Stimulated activated CD8-positive, alpha-beta memory T cell treated with anti-CD3 and anti-CD28 coated beads, Interleukin-2, amount 100 ng/mL, for 48 hours (primary cell): ENCODE measurements around the gene KIAA1755.
A peak's percentile ranks its signal among the peaks of the same experiment; 100 is the strongest.

Experiments used
- DNase-seq, 2 donors: peaks; one replicate each; pipeline ENCODE4 v3.0.0-alpha.2; 2020; ENCODE audit warnings: low read depth in 2 of 2

KIAA1755 gene

DNA sequence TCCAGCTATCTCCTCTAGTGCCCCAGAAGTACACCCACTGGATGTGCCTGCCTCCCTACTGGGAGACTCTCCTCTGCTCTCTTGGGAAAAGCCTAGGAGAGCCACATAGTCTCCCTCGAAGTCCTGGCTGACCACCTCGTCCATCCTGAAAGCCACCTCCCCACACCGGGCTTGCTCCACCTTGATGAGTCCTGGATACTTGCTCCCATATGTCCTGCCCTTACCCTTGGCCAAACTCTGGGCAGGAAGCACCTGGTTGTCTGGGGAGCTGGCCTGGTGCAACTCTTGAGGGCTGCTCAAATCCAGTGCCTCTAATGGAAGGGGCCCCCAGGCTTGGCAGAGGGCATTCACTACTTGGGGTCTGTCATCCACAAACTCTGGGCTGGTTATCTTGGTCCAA lies 19.3 kb downstream of the KIAA1755 start:
- no peak for DNase-seq

DNA sequence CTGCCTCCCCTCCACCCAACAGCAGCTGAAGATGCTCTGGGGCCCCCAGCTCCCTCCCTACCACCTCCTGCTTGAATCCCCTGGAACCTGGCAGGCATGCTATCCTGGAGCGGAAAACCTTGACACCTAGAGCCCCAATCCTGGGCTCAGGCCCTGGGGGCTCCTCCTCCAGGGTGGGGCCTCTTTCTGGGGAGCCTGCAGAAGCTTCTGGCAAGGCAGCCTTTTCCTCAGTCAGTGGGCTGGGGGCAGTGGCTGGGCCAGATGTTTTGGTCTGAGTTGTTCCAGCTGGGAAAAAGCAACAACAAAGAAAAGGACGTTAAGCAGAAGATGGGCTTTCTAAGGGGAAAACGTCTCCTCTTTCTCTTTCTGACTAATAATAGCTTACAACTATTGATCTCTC lies 21.1 kb downstream of the KIAA1755 start:
- no peak for DNase-seq

DNA sequence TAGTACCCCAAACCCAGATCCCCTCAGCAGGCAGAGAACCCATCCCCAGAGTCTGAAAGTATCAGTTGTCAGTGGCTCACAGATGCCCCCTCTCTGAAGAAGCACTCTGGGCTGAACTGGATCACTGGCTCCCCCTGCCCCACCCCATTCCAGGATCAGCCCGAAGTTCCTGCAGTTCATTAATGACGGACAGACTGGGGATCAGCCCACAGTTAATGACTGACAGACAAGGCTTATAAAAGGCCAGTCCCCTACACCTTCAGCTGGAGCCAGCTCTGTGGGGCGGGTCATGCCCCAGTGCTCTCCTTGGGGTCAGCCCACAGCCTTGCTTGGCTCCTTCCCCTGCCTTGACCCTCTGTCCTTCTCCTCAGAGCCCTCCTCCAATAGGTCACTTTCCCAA lies 21.7 kb downstream of the KIAA1755 start:
- no peak for DNase-seq

DNA sequence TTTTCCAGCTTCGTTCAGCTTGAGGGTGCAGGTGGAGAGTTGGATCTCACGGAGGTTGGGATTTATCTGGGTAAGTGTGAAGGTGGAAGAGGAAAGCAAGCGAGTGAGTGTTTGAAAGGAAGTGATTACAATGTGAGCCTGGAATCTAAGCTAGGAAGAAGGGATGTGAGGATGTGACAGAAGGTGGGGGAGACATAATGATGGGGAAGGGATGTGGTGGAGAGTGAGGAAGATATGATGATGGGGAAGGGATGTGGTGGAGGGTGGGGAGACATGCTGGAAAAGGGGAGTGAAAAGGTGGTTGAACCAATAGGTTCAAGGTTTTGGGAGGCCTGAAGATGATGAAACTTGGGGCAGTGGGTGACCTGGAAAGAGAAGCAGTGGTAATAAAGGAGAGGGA lies 23.2 kb downstream of the KIAA1755 start:
- DNase-seq = no peak

DNA sequence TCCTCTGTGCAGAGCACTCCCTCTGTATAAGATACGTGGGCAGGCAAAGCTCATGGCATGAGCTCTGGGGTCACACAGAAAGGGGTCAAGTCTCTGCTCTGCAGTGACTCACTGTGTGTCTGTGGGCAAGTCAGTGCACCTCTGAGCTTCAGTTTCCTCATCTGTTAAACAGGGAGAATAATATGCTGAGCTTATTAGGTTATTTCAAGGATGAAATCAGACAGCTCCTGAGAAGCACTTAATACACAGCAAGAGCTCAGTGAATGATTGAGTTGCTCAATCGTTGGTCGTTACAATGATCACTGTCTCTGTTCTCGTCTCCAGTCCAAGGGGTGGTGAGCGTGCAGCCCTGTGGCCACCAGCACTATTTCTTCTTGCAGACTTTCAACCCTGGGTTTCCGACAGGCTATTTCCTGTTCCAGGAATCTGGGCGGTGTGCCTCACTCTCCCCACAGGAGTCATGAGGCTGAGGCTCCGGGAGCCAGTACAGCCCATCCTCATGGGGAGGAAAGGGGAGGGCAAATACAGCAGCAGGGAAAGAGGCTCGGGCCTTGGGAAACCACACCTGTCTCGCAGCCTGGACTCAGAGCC lies 28.9 kb downstream of the KIAA1755 start:
- DNase-seq = no peak

DNA sequence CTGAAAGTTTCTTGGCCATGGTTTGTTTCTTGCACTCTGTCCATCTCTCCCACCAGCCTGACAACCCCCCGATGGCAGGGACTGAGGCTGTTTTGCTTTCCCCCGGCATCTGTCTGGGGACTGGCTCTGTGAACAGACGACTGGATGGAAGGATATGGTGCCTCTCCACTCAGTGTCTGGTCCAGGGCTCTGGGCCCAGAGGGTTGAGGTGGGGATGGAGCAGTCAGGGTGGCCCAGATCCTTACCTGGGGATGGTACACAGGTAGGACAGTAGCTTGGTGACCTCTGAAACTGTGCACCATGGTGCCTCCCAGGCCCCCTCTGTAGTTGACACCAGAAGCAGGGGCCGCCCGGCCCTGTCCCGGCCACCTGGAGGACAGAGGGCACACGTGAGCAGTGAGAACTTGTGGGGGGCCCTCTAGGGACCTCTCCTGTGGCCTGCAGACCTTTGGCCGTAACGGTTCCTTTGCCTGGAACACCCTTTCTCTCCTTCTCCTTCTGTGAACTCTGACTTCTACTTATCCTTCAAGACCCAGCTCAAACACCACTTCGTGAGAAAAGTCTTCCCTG lies 29.5 kb downstream of the KIAA1755 start:
- DNase-seq = no peak

DNA sequence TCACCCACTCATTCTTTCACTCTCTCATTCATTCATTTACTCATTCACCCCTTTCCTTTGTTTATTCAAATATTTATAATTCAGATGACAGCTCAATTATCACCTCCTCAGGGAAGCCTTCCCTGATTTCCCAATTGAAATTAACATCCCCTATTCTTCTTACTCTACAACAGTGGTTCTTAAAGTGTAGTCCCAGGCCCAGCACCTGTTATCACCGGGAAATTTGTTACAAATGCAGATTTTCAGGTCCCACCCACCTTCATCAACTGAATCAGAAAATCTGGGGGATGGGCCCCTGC lies 30.3 kb downstream of the KIAA1755 start:
- no peak for DNase-seq

DNA sequence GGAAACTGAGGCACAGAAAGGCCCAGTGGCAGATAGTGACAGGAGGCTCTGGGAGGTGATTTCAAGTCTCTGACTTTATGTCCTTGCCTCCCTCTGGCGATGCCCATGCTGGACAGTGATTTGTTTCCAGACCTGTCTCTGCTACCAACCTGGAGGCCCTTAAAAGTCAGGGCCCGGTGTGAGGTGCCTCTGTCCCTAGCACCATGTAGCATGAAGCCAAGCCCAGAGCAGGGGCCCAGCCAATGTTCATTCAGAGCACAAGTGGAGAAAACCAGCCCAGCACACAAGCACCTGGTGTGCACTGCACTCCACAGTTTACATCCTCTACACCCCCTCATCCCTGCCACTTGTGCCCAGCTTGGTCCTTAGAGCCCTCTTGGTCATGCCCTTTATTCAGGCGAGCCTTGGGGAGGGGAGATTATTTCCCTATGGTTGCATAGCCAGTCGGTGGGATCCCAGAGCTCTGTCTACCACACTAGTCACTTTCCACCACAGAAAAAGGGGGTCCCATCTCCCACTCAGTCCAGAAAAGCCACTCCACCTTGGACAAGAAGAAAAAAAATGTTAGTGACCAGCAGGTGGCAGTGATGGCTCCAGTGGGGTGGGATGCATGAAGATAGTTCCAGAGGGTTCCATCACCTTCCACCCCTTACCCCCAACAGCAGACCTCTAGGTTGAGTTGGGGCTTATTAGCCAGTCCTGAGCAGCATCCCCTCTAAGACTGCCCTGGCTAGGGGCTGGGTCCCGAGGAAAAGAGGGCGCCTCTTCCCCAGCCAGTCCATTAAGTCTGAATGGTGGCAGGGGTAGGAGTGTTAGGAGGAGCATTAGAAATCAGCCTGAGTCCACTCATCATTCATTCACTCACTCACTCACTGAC lies 30.9 kb downstream of the KIAA1755 start:
- no peak for DNase-seq

DNA sequence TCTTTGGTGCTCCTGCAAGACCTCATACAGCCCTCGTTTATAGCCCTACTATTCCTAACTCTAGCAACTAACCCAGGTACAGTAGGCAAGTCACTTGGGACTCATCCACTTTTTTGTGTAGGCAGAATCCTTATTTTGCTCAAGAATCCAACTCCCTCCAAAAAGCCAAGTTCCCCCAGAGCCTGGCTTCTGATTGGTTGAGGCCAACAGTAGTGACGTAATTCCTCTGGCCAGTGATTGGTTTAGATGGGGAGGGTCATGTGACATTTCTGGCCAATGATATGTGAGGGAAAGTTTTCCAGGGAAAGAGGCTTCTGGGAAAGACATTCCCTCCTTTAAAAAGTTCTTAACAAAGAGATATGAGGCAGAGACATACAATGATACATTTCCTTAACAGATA lies 32.1 kb downstream of the KIAA1755 start:
- DNase-seq = no peak

DNA sequence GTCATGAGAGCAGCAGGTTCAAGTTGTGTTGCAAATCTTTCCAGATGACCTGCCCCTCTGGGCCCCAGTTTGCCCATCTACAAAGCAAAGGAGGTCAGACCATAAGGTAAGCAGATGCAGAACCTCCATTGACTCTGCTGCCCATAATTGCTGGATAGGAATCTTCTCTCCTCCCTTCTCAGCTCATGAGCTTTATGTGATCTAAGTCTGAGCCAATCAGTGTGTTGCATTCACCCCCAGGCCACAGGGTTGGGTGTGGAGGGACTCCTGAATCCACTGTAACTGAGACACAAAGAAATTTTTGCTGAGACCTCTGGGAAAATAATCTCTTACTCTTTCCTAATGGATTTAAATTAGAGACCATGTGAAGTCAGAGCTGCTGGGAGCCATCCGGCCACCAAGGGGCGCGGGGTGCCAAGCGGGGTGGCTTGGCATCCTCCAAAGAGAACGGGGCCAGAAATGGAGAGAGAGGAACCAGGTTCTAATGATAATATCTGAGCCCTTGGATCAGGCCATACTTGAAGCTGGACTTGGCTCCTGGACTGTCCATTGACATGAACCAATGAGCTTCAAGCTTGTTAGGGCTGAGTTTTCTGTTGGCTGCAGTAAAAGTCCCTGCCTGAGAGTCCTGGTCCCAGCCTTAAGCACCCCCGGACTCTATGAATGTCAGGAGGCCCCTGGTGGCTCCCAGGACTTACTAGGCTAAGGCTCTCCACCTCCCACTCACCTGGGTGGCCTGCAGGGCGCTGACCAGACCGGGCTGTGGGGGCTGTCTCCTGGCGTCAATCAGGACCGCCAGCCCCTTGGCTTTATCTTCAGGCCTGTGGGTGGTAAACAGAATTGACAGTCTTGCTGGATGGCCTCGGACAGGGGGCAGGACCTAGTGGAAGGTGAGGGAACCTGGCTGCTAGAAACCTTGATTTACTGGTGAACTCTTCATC lies 32.8 kb downstream of the KIAA1755 start:
- DNase-seq = no peak

DNA sequence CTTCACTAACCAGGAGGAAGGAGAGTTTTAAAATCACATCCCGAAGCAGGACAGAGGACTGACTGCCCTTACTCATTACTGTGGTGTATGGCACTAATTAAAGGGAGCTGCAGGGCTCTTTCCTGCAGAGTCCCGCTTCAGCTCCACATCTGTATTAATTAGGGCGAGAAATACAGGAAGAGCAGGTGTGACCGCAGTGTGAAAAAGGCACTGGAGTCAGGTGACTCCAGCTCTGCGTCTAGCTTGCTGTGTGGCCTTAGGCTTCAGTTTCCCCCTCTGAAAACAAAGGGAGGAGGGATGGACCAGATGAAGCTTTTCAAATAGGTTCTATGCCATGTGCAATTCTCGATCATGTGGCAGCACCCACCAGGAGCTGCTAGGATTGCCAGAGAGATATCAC lies 34.0 kb downstream of the KIAA1755 start:
- no peak for DNase-seq

DNA sequence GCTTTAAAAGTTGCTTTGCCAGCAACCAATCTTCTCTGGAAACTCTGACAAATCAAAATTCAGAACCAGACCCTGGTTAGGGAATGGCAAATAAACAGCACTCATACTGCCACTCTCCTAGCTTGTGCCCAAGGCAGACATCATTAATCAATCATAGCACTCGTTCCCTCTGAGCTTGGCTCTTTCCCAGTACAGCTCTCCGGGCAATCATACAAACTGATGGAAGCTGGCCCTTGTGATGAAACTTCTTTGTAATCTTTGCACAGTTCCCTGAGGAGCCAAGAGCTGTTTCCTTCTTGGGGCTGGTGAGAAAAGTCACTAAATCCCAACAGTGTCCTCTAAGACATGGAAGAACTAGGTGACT lies 34.7 kb downstream of the KIAA1755 start:
- DNase-seq = no peak

DNA sequence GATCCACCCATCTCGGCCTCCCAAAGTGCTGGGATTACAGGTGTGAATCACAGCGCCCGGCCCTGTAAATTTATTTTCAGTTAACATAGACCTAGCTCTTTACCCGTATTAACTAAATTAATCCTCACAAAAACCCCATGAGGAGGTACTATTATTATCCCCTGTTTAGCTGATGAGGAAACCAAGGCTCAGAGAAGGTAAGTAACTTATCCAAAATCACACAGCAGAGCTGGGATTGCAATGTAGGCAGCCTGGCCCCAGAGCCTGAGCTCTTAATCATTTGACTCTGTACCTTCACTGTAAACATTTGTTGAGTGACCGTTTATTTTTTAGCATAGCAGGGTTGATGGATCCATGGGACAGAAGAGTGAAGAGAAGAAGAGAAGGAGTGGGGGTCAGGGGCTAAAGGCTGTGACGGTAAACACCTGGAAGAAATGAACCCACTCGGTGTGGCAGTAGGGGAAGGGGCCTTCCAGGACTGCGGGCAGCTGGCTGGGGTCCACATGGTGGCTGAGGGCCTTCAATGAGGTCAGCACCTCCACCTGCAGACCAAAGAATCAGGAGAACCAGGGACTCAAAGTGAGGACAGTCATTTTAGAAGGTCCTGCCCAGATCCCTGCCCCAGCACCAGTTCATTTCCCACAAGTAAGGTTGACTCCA lies 35.2 kb downstream of the KIAA1755 start:
- DNase-seq = no peak

DNA sequence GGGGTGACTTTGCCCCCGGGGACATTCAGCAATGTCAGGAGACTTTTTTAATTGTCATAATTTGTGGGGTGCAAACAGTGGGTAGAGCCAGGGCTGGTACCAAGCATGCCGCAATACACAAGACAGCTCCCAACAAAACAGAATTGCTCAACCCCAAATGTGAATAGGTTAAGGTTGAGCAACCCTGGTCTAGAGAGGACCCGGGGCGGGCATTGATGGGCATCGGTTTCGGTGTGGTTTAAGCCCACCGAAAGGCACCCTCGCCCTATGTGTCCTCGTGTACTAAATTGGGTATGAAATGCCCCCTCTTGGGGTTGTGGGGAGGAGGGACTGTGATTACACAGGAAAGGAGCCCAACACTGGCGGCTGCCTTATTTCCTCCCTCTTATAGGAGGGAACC lies 36.0 kb downstream of the KIAA1755 start:
- DNase-seq = no peak

DNA sequence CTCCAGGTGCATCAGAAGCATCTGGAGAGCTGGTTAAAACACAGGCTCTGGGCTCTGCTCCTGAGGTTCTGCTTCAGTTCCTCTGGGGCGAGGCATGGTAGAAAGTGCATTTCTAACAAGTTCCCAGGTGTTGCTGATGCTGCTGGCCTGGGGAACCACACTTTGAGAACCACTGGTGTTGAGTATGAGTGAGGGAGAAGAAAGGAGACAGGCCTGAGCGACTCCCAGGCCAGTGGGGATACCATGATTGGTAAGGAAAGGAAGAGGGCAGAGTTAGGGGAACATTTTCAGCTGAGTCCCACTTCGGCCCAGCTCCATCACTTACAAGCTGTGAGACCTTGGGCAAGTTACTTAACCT lies 36.8 kb downstream of the KIAA1755 start:
- no peak for DNase-seq

DNA sequence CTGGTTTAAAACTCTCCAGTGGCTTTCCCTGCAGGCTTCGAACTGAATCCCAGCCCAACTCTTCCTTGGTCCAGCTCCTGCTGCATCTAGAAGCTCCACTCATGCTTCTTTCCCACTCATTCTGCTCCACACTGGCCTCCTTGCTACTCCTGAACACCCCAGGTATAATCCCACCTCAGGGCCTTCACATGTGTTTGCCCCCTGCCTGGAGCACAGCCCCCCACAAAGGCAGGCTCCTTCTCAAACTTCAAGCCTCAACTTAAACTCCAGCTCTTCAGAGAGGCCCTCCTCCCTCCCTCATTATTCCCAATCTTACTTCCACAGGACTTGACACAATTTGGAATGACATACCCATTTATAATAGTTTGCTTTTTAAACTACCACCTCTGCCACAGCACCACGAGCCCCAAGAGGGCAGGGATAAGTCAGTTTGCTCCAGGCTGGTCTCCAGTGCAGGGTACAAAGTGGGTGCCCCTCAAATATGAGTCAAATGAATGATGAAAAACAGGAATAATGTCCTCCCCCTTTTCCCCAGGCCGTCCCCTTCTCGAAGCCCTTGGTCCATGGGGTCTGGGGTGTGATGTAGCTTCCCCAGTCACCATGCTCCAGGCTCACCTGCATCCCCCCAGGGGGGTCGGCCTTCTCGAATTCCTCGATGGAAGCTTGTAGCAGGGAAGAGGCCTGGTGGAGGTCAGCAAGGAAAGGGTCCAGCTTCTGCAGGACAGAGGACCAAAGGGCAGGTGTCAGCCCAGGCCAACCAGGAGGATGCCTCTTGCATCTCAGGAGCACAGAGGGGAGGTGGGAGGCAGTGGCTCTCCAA lies 37.4 kb downstream of the KIAA1755 start:
- DNase-seq = no peak

DNA sequence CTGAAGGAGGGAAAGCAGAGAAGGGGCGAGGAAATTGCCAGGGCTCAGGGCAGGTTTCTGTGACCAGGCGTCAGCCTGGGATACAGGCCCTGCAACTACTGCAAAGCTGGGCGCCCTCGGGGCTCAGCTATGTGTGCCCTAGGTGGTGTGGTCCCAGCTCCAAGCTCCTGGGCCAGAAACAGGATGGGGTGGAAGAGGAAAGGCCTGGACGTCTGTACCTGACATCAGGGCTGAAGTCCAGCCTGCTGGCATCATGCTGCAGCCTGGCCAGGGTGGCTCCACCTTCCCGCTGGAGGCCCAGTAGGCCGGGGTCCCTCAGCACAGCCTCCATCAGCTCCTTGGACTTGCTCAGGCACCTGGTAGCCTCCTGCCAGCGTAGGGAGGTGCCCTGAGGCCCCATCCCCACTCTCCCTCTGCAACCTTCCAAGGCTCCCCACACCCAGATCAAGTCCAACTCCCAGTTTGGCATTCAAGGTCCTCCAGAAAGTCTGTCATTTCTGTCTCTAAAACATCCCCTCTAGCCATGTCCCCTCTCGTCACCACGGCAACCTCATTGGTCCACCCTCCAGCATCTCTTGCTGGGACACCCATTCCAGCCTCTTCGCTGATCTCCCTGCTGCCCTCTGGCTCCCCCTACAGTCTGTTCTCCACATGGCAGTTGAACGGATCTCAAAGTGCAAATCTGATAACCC lies 38.2 kb downstream of the KIAA1755 start:
- peak; percentile 38 to 57 for DNase-seq

DNA sequence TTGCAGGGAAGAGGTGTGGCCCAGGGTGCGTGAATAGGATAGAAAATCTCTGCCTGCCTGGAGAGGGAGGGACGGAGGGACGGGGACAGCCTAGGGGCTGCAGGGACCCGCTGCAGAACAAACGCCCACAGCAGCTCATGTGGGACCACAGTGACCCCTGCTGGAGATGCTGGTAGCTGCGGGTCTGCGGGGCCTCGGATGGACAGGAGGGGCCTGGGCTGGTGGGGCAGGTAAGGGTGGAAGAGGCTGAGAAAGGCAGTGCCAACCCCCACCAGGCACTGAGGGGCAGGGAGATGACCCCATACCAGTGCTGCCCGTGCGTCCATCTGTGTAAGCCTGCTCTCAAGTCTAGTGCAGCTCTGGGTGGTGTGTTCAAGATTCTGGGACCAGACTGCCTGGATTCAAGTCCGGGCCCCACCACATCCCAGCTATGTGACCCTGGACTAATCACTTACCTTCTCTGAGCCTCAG lies 39.4 kb downstream of the KIAA1755 start:
- DNase-seq = peak; percentile 49 to 55

DNA sequence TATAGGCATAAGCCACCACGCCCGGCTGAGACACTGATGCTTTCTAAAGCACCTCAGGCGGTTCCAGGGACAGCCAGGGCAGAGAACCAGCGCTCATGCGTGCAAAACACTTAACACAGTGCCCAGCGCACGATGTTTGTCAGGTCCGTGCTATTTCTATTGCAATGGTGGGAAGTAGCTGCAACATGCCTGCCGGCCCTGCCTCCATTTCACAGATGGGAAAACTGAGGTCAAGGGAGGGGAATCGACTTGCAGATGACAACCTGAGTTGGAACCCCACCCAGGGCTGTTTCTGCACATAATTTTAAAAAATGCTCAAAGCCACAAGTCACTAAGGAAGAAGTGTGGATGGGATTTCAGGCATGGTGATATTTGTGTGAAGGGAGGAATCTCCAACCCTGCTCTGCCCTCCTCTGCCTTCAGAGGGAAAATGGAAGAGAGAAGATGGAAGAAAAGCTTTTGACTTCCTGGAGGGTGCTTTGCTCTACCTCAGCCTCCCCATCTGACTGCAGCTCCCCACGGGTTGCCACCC lies 39.9 kb downstream of the KIAA1755 start:
- DNase-seq = no peak
